NCI-H2196 treated with DMSO at 0.1 percent for 48 hours (cell line): ENCODE data around the gene RAB39A.
"Not testable (repeated sequence)": the region's sequence is repeated elsewhere in the genome, so short reads cannot be mapped to it uniquely, and the experiment has no call there.

Experiments
- DNase-seq: peaks from one replicate; lab custom pipeline; 2025; ENCODE audit not compliant: unreplicated experiment; lab: John Stamatoyannopoulos, UW

The RAB39A gene, protein sequence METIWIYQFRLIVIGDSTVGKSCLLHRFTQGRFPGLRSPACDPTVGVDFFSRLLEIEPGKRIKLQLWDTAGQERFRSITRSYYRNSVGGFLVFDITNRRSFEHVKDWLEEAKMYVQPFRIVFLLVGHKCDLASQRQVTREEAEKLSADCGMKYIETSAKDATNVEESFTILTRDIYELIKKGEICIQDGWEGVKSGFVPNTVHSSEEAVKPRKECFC

GRCh38 chr11:107928046-107928766 is at the start of gene RAB39A:
RAB39A (plus strand) TSS chr11:107928448; CDS start chr11:107928569, 121 bp downstream.
- DNase-seq = peak; percentile 99

GRCh38 chr11:107881471-107881870 is 46.8 kb upstream of the RAB39A start:
- not testable (repeated sequence) for DNase-seq

DNA sequence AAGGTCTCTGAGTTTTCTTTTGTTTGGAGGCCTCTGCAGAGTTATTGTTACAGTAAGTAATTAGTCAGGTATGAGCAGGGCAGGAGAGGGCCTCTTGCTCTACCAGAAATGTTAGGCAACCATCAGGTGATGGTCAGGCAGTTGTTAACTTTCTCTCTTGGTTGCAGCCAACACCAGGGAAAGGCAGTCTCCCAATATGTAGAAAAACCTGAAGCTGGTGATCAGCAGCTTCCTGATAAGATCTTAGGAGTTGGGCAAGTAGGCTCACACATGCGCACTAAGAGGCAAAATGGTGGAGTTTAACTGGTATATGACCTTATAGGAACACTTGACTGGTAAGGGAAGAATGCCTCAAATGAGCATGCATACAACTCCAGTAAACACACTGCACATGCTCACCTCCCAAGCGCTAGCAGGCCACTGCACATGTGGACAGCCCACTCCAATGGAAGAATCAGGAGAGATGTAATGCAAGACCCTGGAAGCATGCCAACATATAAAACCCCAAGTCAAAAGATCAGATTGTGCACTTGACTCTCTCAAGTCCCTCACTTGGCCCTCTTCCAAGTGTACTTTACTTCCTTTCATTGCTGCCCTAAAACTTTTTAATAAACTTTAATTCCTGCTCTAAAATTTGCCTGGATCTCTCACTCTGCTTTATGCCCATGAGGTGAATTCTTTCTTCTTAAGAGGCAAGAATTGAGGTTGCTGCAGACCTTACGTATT is 46.0 kb upstream of the RAB39A start:
- DNase-seq = no peak

DNA sequence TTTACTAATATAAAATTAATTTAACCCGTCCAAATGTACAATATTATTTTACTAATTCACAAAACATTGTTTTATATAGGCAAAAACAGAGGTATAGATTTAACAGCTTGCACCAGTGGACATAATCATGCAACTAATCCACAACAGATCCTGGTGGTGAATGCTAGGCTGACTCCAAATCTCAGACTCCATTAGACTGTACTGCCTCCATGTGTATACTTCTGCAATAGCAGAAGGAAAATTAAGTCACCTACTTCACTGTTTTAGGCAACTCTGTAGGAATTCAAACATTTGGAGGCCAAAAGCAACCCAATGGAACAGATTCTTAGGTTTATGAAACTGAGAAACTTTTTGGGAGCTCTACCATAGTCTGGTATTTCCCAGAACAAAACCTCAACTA is 30.0 kb upstream of the RAB39A start:
- DNase-seq = peak; percentile 17

GRCh38 chr11:107908211-107908610 is 20.0 kb upstream of the RAB39A start:
- DNase-seq = no peak

DNA sequence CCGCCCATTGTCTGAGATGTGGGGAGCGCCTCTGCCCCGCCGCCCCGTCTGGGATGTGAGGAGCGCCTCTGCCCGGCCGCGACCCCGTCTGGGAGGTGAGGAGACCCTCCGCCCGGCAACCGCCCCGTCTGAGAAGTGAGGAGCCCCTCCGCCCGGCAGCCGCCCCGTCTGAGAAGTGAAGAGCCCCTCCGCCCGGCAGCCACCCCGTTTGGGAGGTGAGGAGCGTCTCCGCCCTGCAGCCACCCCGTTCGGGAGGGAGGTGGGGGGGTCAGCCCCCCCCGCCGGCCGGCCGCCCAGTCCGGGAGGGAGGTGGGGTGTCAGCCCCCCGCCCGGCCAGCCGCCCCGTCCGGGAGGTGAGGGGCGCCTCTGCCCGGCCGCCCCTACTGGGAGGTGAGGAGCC is 15.8 kb upstream of the RAB39A start:
- DNase-seq = not testable (repeated sequence)

- no peak for DNase-seq
Measured at GRCh38 chr11:107915229-107915628, 13.0 kb upstream of the RAB39A start.

DNA sequence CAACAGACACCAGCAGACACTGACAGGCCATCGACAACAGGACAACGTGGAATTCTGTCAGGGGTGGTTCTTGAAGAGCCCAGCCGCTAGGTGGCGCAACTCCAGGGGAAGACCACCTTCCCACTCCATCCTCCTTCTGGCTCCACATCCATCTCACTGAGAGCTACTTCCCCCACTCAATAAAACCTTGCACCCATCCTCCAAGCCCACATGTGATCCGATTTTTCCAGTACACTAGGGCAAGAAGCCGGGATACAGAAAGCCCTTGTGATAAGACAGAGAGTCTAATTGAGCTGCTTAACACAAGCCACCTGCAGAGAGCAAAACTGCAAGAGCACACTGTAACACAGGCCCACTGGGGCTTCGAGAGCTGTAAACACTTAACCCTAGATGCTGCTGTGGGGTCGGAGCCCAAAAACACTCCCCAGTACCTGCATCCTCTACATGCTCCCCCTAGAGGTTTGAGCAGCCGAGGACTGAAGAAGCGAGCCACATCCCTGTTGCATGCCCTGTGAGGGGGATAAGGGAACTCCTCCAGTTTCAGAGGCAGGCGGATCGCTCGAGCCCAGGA is 11.5 kb upstream of the RAB39A start:
- no peak for DNase-seq

DNA sequence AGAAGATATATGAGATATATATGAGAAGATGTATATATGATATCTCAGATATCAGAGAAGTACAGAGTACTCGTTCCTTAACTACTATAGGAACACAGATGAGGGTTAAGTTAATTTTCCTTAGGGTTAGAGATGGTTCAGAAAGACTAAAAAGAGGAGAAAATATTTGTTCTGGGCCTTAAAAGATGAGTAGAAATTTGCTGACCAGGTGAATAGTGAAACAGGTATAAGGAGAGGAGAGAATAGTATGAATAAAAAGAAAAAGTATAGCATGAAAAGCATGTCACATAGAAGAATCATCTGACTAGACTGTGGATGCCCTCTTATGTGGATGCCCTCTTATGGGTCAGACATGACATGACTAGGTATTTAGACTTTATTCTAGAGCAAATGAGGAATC is 6.3 kb upstream of the RAB39A start:
- DNase-seq = no peak

DNA sequence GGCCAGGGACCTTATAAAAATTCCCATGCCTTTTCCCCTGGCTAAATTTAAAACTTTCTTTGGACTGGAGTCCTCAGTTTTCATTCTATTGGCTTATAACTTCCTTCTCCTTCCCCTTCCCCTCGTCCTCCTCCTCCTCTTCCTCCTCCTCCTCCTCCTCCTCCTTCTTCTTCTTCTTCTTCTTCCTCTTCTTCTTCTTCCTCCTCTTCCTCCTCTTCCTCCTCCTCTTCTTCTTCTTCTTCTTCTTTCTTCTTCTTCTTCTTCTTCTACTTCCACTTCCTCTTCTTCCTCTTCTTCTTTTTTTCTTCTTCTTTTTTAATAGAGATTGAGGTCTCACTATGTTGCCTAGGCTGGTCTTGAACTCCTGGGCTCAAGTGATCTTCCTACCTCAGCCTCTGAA is 4.7 kb upstream of the RAB39A start:
- not testable (repeated sequence) for DNase-seq

- DNase-seq = no peak
Measured at GRCh38 chr11:107924306-107924705, 3.9 kb upstream of the RAB39A start.

DNA sequence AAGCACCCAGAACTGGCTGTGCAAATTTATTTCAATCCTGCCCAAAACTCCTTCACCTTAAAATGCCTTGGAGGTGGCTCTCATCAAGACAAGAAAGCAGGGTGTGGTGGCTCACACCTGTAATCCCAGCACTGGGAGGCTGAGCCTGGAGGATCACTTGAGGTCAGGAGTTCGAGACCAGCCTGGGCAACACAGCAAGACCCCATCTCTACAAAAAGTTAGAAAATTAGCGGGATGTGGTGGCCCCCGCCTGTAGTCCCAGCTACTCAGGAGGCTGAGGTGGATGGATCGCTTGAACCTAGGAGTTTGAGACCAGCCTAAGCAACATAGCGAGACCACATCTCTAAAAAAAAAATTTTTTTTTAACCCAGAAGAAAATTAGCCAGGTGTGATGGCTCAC is 689 bp upstream of the RAB39A start:
- no peak for DNase-seq

GRCh38 chr11:107928767-107929507 is 689 bp downstream of the RAB39A start:
- peak; percentile 49 for DNase-seq

DNA sequence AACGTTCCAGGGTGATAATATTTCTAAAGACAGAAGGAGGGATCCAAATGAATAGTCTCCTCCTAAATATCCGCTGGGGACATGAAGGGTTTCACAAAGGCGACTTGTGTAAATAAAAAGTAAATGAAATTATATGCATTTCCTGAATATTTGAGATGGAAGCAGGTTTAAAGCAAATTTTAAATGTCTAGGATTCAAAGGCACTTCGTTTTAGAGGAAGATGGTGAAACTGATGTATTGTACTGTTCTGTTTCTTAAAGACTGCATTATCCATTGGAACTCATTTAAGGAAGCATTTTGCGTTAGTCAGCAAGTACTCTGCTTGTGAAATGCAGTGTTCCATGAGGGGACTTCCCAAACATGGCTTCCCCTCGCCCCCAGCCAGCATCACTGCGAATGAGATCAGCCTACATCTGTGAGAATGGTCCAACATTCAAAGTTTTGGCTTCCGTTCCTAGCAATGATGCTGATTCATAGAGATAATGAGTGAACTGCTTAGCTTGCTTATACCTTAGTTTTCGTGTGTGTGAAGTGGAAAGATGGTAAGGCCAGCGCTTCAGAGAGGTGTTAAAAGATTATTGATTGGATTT is 1.5 kb downstream of the RAB39A start:
- no peak for DNase-seq

DNA sequence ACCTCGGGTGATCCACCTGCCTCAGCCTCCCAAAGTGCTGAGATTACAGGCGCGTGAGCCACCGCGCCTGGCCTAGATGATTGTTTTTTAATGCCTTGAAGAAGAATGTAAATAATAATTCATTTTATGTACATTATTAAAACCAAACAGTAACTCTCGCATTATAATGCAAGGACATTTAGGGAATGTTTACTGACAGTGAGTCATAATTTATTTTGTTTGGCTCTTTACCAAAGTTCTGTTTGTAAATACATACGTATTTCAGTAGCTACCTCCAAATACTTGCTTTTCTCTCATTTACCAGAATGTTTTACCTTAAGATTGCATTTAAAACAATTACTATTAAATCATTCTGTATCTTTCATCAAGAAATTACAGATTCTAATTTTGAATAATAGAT is 3.0 kb downstream of the RAB39A start:
- DNase-seq = no peak

- no peak for DNase-seq
Measured at GRCh38 chr11:107947904-107948303, 19.7 kb downstream of the RAB39A start.

GRCh38 chr11:107948328-107948727 is 20.1 kb downstream of the RAB39A start:
- not testable (repeated sequence) for DNase-seq

- no peak for DNase-seq
Measured at GRCh38 chr11:107951155-107951554, 22.9 kb downstream of the RAB39A start.

GRCh38 chr11:107953446-107953845 is 25.2 kb downstream of the RAB39A start:
- no peak for DNase-seq

DNA sequence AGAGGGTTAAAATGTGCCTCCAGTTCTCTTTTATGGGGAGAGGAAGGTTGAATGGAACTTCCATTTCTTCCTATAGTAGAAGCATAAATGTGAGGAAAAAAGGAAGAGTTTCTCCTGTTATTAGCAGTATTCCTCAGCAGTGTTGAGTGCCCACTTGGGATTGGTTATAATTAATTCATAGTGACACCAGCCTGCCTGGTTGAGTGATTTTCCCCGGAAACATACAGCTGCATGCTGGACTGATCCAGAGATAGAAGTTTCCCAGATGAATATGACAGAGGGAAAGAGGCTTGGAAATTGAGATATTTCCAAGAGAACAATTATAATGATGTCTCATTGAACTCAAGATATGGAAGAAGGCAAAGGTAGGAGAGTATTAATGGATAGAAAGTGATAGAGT is 28.3 kb downstream of the RAB39A start:
- no peak for DNase-seq
